Measurements from ENCODE around the gene CLEC16A.

CLEC16A gene

DNA sequence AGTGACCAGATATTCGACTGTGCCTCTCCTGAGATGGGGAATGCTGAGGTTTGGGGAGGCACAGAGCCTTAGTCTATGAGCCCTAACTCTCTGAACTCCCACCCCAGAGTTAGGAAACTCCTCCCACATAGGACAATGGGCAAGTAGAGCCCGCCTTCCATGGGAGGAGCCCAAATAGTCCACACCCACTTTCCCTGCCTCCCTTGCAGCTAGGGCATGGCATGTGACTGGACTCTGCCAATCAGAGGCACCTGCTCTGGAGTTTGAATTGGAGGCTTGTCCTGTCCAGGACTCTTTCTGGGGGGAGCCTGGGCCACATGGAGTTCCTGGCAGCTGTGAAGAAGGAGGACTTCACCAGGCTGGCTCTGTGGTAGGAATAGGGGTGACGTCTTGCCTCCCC, 263.3 kb downstream of the CLEC16A start:
- Histone ChIP-seq H3K4me3 (replicated peaks; ENCODE audit: insufficient read depth, low read length) (no peak overlapping the region), H3K27ac (replicated peaks) (no peak overlapping the region), H3K27me3 (ENCODE audit: insufficient read depth, poor library complexity, severe bottlenecking) (no peaks in the 10 kb centered on the region)
- no peak for DNase-seq (ENCODE audit: low read depth in 1 of 2, low spot score in 1 of 2)
- TF ChIP-seq CTCF (IDR thresholded peaks at IDR 0.05; ENCODE audit: insufficient read depth, low read length) (no peak), POLR2AphosphoS5 (IDR thresholded peaks at IDR 0.05; ENCODE audit: low read depth) (no peak), SPI1 (IDR thresholded peaks at IDR 0.05; ENCODE audit: borderline replicate concordance, low read depth) (no peak), GABPA (IDR thresholded peaks at IDR 0.05; ENCODE audit: low read depth) (no peak)
- TF ChIP-seq, protein P1, sequence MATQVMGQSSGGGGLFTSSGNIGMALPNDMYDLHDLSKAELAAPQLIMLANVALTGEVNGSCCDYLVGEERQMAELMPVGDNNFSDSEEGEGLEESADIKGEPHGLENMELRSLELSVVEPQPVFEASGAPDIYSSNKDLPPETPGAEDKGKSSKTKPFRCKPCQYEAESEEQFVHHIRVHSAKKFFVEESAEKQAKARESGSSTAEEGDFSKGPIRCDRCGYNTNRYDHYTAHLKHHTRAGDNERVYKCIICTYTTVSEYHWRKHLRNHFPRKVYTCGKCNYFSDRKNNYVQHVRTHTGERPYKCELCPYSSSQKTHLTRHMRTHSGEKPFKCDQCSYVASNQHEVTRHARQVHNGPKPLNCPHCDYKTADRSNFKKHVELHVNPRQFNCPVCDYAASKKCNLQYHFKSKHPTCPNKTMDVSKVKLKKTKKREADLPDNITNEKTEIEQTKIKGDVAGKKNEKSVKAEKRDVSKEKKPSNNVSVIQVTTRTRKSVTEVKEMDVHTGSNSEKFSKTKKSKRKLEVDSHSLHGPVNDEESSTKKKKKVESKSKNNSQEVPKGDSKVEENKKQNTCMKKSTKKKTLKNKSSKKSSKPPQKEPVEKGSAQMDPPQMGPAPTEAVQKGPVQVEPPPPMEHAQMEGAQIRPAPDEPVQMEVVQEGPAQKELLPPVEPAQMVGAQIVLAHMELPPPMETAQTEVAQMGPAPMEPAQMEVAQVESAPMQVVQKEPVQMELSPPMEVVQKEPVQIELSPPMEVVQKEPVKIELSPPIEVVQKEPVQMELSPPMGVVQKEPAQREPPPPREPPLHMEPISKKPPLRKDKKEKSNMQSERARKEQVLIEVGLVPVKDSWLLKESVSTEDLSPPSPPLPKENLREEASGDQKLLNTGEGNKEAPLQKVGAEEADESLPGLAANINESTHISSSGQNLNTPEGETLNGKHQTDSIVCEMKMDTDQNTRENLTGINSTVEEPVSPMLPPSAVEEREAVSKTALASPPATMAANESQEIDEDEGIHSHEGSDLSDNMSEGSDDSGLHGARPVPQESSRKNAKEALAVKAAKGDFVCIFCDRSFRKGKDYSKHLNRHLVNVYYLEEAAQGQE (IDR thresholded peaks at IDR 0.05; ENCODE audit: insufficient replicate concordance, low read depth): no peak

GRCh38 chr16:11208916-11209665, 264.7 kb downstream of the CLEC16A start:
- TF ChIP-seq, protein P1 (IDR thresholded peaks at IDR 0.05; ENCODE audit: insufficient replicate concordance, low read depth): no peak
- peak; percentile 94 for TF ChIP-seq SPI1 (IDR thresholded peaks at IDR 0.05; ENCODE audit: borderline replicate concordance, low read depth)
- DNase-seq (ENCODE audit: low read depth in 1 of 2, low spot score in 1 of 2): peak in 1 of 2 experiments; percentile 80
- no peaks in the 10 kb centered on the region for H3K27me3 ChIP-seq (ENCODE audit: insufficient read depth, poor library complexity, severe bottlenecking)
- no peak overlapping the region for H3K4me3 ChIP-seq (replicated peaks; ENCODE audit: insufficient read depth, low read length)
- no peak overlapping the region for H3K27ac ChIP-seq (replicated peaks)

GRCh38 chr16:11210260-11210659, 265.9 kb downstream of the CLEC16A start:
- Histone ChIP-seq H3K27ac (replicated peaks) (no peak overlapping the region), H3K27me3 (ENCODE audit: insufficient read depth, poor library complexity, severe bottlenecking) (no peaks in the 10 kb centered on the region), H3K4me3 (replicated peaks; ENCODE audit: insufficient read depth, low read length) (no peak overlapping the region)
- TF ChIP-seq, protein P1 (IDR thresholded peaks at IDR 0.05; ENCODE audit: insufficient replicate concordance, low read depth): no peak
- TF ChIP-seq SPI1 (IDR thresholded peaks at IDR 0.05; ENCODE audit: borderline replicate concordance, low read depth): no peak
- TF ChIP-seq GABPA (IDR thresholded peaks at IDR 0.05; ENCODE audit: low read depth): no peak
- TF ChIP-seq POLR2AphosphoS5 (IDR thresholded peaks at IDR 0.05; ENCODE audit: low read depth): no peak
- TF ChIP-seq CTCF (IDR thresholded peaks at IDR 0.05; ENCODE audit: insufficient read depth, low read length): no peak
- no peak for DNase-seq (ENCODE audit: low read depth in 1 of 2, low spot score in 1 of 2)

Measured in HL-60 (cell line).